Activated naive CD8-positive, alpha-beta T cell treated with anti-CD3 and anti-CD28 coated beads for 36 hours (primary cell): ENCODE measurements around the gene CFAP300. TPM values are rescaled to one million over a fixed set of nuclear protein-coding genes. Genes with fewer than 3 reads are reported as not detected.

Experiments used
- DNase-seq: peaks from one replicate; pipeline ENCODE4 v3.0.0; 2021
- H3K27ac Mint-ChIP-seq: one replicate; pipeline ENCODE4 v1.8.0; 2022; ENCODE audit warnings: mild to moderate bottlenecking, moderate library complexity, mixed read lengths
- H3K27me3 Mint-ChIP-seq: one replicate; pipeline ENCODE4 v1.8.0; 2022; ENCODE audit warnings: mild to moderate bottlenecking, mixed read lengths
- H3K36me3 Mint-ChIP-seq: one replicate; pipeline ENCODE4 v1.8.0; 2021; ENCODE audit warnings: mild to moderate bottlenecking, mixed read lengths
- H3K4me1 Mint-ChIP-seq: one replicate; pipeline ENCODE4 v1.8.0; 2021; ENCODE audit warnings: mixed read lengths
- H3K4me3 Mint-ChIP-seq: one replicate; pipeline ENCODE4 v1.8.0; 2022; ENCODE audit warnings: mild to moderate bottlenecking, moderate library complexity, mixed read lengths
- H3K9me3 Mint-ChIP-seq: one replicate; pipeline ENCODE4 v1.8.0; 2022; ENCODE audit warnings: mixed read lengths
- total RNA-seq, 2 experiments: library from RNA; stranded (reverse); gene quantifications; one replicate each; pipeline ENCODE4 v1.2.3, GENCODE V29; 2021

CFAP300 gene
- total RNA-seq, 2 experiments from 2014 or later = not detected

DNA sequence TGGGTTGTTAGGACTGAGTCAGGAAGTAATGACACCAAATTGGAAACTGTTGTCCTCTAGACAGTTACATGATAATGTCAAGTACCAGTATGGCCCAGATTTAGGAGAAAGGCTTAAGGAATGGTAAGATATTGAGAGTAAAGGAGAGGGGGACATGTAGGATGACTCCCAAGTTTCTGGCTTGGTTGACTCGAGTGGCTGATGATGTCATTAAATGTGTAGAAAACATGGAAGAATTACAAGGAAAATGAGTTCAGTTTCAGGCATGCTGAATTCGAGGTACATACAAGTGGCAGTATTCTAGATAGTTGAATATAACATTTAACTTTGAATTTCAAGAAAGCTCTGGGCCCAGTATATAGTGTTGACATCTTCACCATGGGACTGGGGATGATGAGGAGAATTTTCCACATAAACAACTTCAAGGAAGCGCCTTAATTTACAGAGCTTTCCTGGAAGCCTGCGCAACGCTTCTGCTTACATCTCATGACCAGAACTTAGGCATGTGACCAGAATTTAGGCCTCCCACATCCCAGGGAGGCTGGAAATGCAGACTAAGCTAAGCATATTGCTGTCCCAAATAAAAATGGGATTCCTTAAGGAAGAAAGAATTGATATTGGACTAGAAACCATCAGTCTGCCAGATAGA is 3.8 kb downstream of the CFAP300 start:
- H3K27ac Mint-ChIP-seq = no peak overlapping the region
- H3K27me3 Mint-ChIP-seq = peaks cover 31% of the 10 kb centered on the region
- no peak overlapping the region for H3K4me3 Mint-ChIP-seq
- H3K9me3 Mint-ChIP-seq = no peaks in the 10 kb centered on the region
- DNase-seq = no peak
- no peaks in the 10 kb centered on the region for H3K36me3 Mint-ChIP-seq
- H3K4me1 Mint-ChIP-seq = peaks cover 3% of the 10 kb centered on the region

- DNase-seq = no peak
- Mint-ChIP-seq H3K9me3 (no peaks in the 10 kb centered on the region), H3K27me3 (peaks cover 20% of the 10 kb centered on the region), H3K36me3 (no peaks in the 10 kb centered on the region), H3K4me3 (no peak overlapping the region), H3K27ac (no peak overlapping the region), H3K4me1 (no peaks in the 10 kb centered on the region)
Observed at GRCh38 chr11:102061276-102061675, 14.0 kb downstream of the CFAP300 start.

GRCh38 chr11:102062106-102062505 is 14.9 kb downstream of the CFAP300 start:
- H3K27me3 Mint-ChIP-seq = peaks cover 20% of the 10 kb centered on the region
- H3K4me3 Mint-ChIP-seq = no peak overlapping the region

DNA sequence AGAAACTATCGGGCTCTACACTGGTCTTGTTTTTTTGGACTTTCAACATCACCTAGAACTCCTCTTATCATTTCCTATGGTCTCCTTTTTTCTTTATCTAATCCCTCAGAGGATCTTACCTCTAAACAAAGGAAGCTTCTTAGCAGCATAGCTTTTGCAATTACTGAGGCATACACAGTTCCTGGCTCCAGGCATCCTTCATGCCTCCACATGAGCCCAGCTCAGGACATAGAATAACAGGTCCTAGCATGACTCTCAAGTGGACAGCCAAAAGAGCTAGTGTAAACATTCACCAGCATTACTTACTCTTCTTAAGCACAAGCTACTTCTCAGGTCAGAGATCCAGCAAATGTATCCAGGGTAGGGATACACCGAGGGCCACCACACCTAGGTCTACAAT is 17.1 kb downstream of the CFAP300 start:
- no peak for DNase-seq
- Mint-ChIP-seq H3K9me3 (no peaks in the 10 kb centered on the region), H3K4me1 (no peaks in the 10 kb centered on the region), H3K27me3 (peaks cover 19% of the 10 kb centered on the region), H3K36me3 (no peaks in the 10 kb centered on the region), H3K4me3 (no peak overlapping the region), H3K27ac (no peak overlapping the region)

More at GRCh38 chr11:102062106-102062505, 14.9 kb downstream of the CFAP300 start:
- Mint-ChIP-seq H3K36me3 (no peaks in the 10 kb centered on the region), H3K9me3 (no peaks in the 10 kb centered on the region), H3K27ac (no peak overlapping the region), H3K4me1 (no peaks in the 10 kb centered on the region)
- no peak for DNase-seq

- no peaks in the 10 kb centered on the region for H3K27me3 Mint-ChIP-seq
- H3K9me3 Mint-ChIP-seq = peaks cover 22% of the 10 kb centered on the region
- no peak overlapping the region for H3K27ac Mint-ChIP-seq
- H3K36me3 Mint-ChIP-seq = no peaks in the 10 kb centered on the region
- no peaks in the 10 kb centered on the region for H3K4me1 Mint-ChIP-seq
- no peak for DNase-seq
- no peak overlapping the region for H3K4me3 Mint-ChIP-seq
Observed at GRCh38 chr11:102070766-102071165, 23.5 kb downstream of the CFAP300 start.

DNA sequence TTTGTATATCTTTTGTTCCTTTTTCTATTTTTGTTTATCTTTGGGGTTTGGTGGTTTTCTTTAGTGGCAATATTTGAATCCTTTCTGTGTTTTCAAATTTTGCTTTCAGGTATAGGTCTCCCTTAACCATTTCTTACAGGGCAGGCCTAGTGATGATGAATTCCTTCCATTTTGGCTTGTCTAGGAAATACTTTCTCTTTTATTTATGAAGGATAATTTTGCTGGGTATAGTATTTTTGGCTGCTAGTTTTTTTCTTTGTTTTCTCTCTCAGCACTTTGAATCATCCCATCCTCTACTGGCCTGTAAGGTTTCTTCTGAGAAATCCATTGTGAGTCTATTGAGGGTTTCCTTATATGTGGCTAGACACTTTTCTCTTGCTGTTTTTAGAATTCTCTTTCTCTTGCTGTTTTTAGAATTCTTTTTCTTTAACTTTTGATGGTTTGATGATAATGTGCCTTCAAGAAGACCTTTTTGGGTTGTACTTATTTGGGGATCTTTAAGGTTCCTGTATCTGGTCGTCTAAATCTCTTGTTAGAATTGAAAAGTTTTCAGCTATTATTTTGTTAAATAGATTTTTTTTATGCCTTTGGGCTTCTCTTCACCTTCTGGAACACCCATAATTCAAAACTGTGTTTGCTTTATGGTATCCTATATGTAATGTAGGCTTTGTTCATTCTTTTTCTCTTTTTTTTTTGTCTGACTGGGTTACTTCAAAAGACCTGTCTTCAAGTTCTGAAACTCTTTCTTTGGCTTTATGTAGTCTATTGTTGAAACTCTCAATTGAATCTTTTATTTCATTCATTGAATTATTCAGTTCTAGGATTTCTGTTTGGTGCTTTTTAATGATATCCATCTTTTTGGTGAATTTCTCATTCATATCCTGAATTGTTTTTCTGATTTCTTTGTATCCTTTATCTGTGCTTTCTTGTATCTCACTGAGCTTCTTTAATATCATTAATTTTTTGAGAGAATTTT is 24.5 kb downstream of the CFAP300 start:
- no peaks in the 10 kb centered on the region for H3K4me1 Mint-ChIP-seq
- H3K27me3 Mint-ChIP-seq = no peaks in the 10 kb centered on the region
- no peaks in the 10 kb centered on the region for H3K36me3 Mint-ChIP-seq
- H3K4me3 Mint-ChIP-seq = no peak overlapping the region
- DNase-seq = no peak
- no peak overlapping the region for H3K27ac Mint-ChIP-seq
- peaks cover 22% of the 10 kb centered on the region for H3K9me3 Mint-ChIP-seq

- DNase-seq = no peak
- Mint-ChIP-seq H3K27ac (no peak overlapping the region), H3K27me3 (no peaks in the 10 kb centered on the region), H3K4me1 (no peaks in the 10 kb centered on the region), H3K36me3 (no peaks in the 10 kb centered on the region), H3K4me3 (no peak overlapping the region), H3K9me3 (peaks cover 22% of the 10 kb centered on the region)
Observed at GRCh38 chr11:102073253-102073652, 26.0 kb downstream of the CFAP300 start.

DNA sequence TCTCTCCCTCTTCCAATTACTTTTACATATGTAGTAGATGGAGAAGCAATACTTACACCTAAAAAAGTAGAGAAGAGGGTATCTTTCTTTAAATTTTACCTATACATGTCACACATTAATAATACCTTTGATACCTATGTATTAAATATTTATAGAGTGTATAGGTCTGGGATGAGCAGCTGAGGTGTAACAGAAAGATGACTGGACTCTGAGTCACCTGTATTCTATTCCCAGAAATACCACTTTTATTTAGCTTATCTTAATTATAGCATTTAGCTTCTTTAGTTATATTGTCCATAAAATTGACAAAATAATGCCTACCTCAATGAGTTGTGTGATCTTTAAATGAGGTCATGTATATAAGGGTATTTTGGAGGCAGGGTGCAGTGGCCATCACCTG is 32.4 kb downstream of the CFAP300 start:
- Mint-ChIP-seq H3K9me3 (no peaks in the 10 kb centered on the region), H3K4me1 (no peaks in the 10 kb centered on the region)

DNA sequence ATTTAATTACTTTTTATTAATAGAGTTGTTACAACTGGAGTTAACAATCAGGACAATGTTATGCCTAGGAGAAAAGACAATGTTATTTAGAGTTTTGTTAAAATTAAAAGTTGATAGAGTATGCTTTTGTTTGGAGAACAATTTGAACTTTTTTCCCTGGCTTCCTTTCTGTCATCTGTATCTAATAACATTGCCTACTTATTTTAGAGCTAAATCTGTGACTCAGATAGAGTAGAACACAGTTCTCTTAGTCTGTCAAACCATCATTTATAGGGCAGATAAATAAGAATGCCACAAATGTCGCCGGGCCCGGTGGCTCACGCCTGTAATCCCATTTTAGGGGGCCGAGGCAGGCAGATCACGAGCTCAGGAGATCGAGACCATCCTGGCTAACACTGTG is 34.1 kb downstream of the CFAP300 start:
- H3K27me3 Mint-ChIP-seq = no peaks in the 10 kb centered on the region
- no peak overlapping the region for H3K4me3 Mint-ChIP-seq
- no peaks in the 10 kb centered on the region for H3K4me1 Mint-ChIP-seq
- no peak overlapping the region for H3K27ac Mint-ChIP-seq
- H3K9me3 Mint-ChIP-seq = no peaks in the 10 kb centered on the region
- H3K36me3 Mint-ChIP-seq = no peaks in the 10 kb centered on the region
- DNase-seq = no peak

More for the DNA sequence above, 32.4 kb downstream of the CFAP300 start:
- no peak overlapping the region for H3K4me3 Mint-ChIP-seq
- DNase-seq = no peak
- no peak overlapping the region for H3K27ac Mint-ChIP-seq
- H3K27me3 Mint-ChIP-seq = no peaks in the 10 kb centered on the region
- no peaks in the 10 kb centered on the region for H3K36me3 Mint-ChIP-seq

DNA sequence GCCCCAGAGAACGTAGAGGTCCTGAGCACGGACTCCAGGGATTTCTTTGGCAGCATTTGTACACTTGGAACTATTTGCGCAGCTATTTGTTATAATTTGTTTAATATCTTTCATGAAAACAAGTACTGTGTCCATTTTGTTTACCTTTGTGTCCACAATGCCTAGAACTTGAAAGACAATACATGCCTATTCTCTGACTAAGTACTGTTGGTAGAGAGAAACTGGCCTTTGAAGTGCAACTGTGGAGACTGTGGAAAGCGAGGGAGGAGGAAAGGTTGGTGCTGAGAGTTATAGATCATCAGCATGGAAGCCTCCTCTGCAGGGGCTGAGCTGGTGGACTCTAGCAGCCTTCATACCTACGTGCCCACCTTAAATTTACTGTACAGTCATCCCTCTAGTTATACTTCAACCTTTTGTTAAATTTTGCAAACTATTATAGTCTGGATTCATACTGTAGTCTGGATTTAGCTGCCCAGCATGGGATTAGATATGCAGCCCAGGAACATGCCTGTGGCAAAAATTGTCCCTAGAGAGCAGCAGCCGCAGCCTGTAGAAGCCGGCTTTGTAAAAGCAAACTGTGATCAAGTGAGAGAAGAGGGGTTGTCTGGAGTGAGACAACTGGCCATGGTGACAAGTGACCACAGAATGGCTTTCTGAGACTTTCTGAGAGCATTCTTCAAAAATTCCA is 38.8 kb downstream of the CFAP300 start:
- H3K4me3 Mint-ChIP-seq = no peak overlapping the region
- no peaks in the 10 kb centered on the region for H3K9me3 Mint-ChIP-seq
- no peaks in the 10 kb centered on the region for H3K27me3 Mint-ChIP-seq

GRCh38 chr11:102097186-102097585 is 49.9 kb downstream of the CFAP300 start:
- no peak overlapping the region for H3K4me3 Mint-ChIP-seq
- no peak overlapping the region for H3K27ac Mint-ChIP-seq
- H3K27me3 Mint-ChIP-seq = peaks cover 14% of the 10 kb centered on the region
- H3K36me3 Mint-ChIP-seq = no peaks in the 10 kb centered on the region
- no peak for DNase-seq
- no peaks in the 10 kb centered on the region for H3K4me1 Mint-ChIP-seq
- no peaks in the 10 kb centered on the region for H3K9me3 Mint-ChIP-seq

More for the DNA sequence above, 38.8 kb downstream of the CFAP300 start:
- Mint-ChIP-seq H3K4me1 (no peaks in the 10 kb centered on the region), H3K27ac (no peak overlapping the region), H3K36me3 (no peaks in the 10 kb centered on the region)
- DNase-seq = no peak

DNA sequence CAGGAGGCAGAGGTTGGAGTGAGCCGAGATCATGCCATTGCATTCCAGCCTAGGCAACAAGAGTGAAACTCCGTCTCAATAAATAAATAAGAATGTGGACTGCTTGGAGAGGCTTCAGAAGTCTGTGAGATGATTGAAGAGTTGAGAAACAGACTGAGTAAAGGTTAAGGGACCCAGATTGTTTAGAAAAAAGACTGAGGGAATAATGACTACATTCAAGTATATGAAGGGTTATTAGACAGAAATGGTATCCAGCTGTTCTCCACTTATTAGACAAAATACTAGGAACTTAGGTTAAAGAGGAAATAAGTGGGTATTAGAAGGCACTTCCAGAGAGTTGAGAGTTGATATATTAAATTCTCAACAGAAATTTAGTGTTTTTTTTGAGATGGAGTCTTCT is 52.5 kb downstream of the CFAP300 start:
- DNase-seq = no peak
- Mint-ChIP-seq H3K27ac (no peak overlapping the region), H3K36me3 (no peaks in the 10 kb centered on the region), H3K27me3 (peaks cover 15% of the 10 kb centered on the region), H3K4me3 (no peak overlapping the region), H3K9me3 (no peaks in the 10 kb centered on the region), H3K4me1 (no peaks in the 10 kb centered on the region)

- Mint-ChIP-seq H3K9me3 (no peaks in the 10 kb centered on the region), H3K36me3 (peaks cover 2% of the 10 kb centered on the region), H3K27me3 (peaks cover 66% of the 10 kb centered on the region), H3K27ac (no peak overlapping the region), H3K4me1 (peaks cover 10% of the 10 kb centered on the region), H3K4me3 (no peak overlapping the region)
- DNase-seq = no peak
Observed at GRCh38 chr11:102108734-102109440, 61.6 kb downstream of the CFAP300 start.

- DNase-seq = peak; percentile 72
- Mint-ChIP-seq H3K9me3 (no peaks in the 10 kb centered on the region), H3K4me3 (peak within 1 kb of the TSS; percentile 92), H3K27me3 (peaks cover 70% of the 10 kb centered on the region), H3K4me1 (peaks cover 10% of the 10 kb centered on the region), H3K36me3 (peaks cover 2% of the 10 kb centered on the region), H3K27ac (no peak within 1 kb of the TSS)
Observed at GRCh38 chr11:102109896-102110760, 62.9 kb downstream of the CFAP300 start, which contains the start of gene YAP1. TSS of gene YAP1 (plus strand) at chr11:102110447. CDS start at chr11:102110849, 402 bp downstream.
